IPS-15b (cell line): ENCODE results near the gene FGF5.
A peak's percentile ranks its signal among the peaks of the same experiment; 100 is the strongest.

Experiments
- H3K27me3 ChIP-seq: one replicate; pipeline ENCODE4 v1.6.1; 2013; ENCODE audit warnings: low read length; ENCODE audit not compliant: control insufficient read depth, insufficient read depth
- H3K36me3 ChIP-seq: one replicate; pipeline ENCODE4 v1.6.1; 2013; ENCODE audit warnings: low read length; ENCODE audit not compliant: control insufficient read depth, insufficient read depth
- H3K4me1 ChIP-seq: one replicate; pipeline ENCODE4 v1.6.1; 2013; ENCODE audit warnings: mild to moderate bottlenecking, low read length; ENCODE audit not compliant: control insufficient read depth, insufficient read depth
- H3K4me3 ChIP-seq: one replicate; pipeline ENCODE4 v1.5.1; 2013; ENCODE audit warnings: low read depth, low read length
- H3K9ac ChIP-seq: one replicate; pipeline ENCODE4 v1.6.1; 2013; ENCODE audit warnings: low read depth, mild to moderate bottlenecking, low read length
- H3K9me3 ChIP-seq: one replicate; pipeline ENCODE4 v1.6.1; 2013; ENCODE audit warnings: mild to moderate bottlenecking, low read length; ENCODE audit not compliant: control insufficient read depth, insufficient read depth

The FGF5 gene

DNA sequence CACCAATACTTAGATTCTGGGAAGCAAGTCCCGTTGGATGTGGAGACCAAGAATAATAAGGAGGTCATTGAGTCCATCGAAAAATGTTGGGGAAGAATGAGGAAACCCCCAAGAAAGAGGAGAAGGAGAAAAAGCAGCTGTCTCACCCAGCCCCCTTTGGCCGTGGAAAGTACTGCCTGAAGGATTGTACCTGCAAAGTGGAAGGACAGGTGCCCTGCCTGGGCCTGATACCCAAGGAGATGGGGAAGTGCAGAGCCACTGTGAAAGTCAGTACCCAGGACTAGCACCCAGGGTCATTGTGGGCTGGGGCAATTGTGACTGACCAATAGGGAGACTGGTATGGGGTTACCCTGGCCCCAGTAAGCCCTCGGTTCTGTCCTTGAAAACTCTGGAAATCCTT, 55.3 kb downstream of the FGF5 start:
- Histone ChIP-seq H3K4me3 (no peak overlapping the region), H3K4me1 (no peaks in the 10 kb centered on the region), H3K9ac (no peak overlapping the region), H3K36me3 (no peaks in the 10 kb centered on the region), H3K27me3 (no peaks in the 10 kb centered on the region), H3K9me3 (no peaks in the 10 kb centered on the region)

DNA sequence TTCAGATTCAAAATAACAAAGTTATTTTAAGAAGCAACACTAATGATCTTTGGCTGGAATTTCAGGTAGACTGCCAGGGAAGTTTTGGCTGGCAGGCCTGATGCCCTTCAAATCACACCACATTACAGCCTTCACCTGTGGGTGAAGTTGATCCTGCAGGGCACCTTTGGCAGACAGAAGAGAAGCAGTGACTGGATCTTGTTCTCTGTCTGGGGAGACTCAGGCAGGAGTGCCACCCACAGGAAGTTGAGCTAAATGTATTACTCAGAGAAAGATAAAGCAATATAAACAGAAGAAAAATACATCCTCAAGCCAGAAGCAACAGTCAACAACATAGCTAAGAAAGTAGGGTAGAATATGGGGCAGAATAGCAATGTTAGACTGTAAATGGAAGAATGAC, 56.3 kb downstream of the FGF5 start:
- Histone ChIP-seq H3K9ac (no peak overlapping the region), H3K9me3 (no peaks in the 10 kb centered on the region), H3K4me1 (no peaks in the 10 kb centered on the region), H3K4me3 (no peak overlapping the region), H3K36me3 (no peaks in the 10 kb centered on the region), H3K27me3 (no peaks in the 10 kb centered on the region)

DNA sequence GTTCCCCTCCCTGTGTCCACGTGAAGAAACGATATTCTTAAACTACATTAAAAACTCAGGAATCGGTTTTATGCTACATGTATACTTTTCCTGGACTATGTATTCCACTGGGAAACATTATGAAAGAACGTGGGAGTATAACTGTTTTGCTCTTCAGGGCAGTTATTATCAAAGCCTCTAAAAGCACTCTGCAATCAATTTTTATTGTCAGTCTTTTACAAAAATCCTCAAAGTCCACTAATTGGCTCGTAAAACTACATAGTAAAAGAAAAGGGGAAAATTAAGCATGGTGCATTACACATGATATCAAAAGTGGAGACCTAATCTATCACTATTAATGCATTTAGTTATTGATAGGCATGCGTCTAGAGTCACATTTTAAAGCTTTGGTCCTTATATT, 57.7 kb downstream of the FGF5 start:
- H3K27me3 ChIP-seq, result no peaks in the 10 kb centered on the region
- H3K9me3 ChIP-seq, result no peaks in the 10 kb centered on the region
- H3K4me1 ChIP-seq, result no peaks in the 10 kb centered on the region
- H3K9ac ChIP-seq, result no peak overlapping the region
- H3K36me3 ChIP-seq, result no peaks in the 10 kb centered on the region
- no peak overlapping the region for H3K4me3 ChIP-seq

DNA sequence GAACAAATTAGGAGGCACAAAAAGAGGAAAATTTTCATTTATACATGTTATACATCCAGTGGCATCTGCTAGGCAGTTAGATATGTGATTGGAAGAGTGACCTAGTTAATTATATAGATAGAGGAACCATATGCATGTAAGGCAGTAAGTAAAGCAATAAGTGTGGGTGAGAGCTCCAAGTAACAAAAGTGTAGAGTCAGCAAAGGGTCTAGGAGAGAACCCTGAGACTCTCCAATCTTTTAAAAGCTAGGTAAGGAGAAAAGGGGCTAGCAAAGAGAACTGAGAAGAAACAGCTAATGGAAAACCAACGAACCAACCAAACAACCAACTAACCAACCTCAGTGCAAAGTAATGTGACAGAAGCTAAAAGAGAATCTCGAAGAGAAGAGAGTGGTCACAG, 65.2 kb downstream of the FGF5 start:
- H3K9ac ChIP-seq, result no peak overlapping the region
- no peaks in the 10 kb centered on the region for H3K36me3 ChIP-seq
- H3K4me3 ChIP-seq, result no peak overlapping the region
- no peaks in the 10 kb centered on the region for H3K4me1 ChIP-seq
- H3K9me3 ChIP-seq, result no peaks in the 10 kb centered on the region
- H3K27me3 ChIP-seq, result peaks cover 30% of the 10 kb centered on the region

- Histone ChIP-seq H3K4me1 (no peaks in the 10 kb centered on the region), H3K9ac (no peak overlapping the region), H3K9me3 (no peaks in the 10 kb centered on the region), H3K36me3 (no peaks in the 10 kb centered on the region), H3K27me3 (peaks cover 30% of the 10 kb centered on the region), H3K4me3 (no peak overlapping the region)
Observed at GRCh38 chr4:80333121-80333520, 66.7 kb downstream of the FGF5 start.

- Histone ChIP-seq H3K36me3 (no peaks in the 10 kb centered on the region), H3K27me3 (peaks cover 30% of the 10 kb centered on the region), H3K9me3 (no peaks in the 10 kb centered on the region), H3K4me3 (no peak overlapping the region), H3K4me1 (no peaks in the 10 kb centered on the region), H3K9ac (no peak overlapping the region)
Observed at GRCh38 chr4:80334568-80334967, 68.1 kb downstream of the FGF5 start.

DNA sequence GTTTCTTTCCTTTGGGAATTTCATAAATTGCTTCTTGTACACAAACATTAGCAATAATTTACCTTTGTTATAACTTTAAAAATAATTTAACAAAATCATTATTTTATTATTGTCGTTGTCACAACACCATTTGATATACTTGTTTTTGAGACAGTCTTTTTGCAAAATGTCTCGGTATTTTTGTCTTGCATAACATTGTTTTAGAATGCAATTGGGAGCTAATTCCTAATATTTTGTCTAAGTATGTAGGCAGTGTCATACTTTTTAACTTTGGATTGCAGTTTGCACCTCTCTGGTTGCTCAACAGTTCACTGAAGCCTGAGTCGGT, 68.7 kb downstream of the FGF5 start:
- peaks cover 30% of the 10 kb centered on the region for H3K27me3 ChIP-seq
- H3K9me3 ChIP-seq, result no peaks in the 10 kb centered on the region
- peak overlapping the region; percentile 90 for H3K4me3 ChIP-seq
- H3K36me3 ChIP-seq, result no peaks in the 10 kb centered on the region
- H3K4me1 ChIP-seq, result no peaks in the 10 kb centered on the region
- H3K9ac ChIP-seq, result no peak overlapping the region

DNA sequence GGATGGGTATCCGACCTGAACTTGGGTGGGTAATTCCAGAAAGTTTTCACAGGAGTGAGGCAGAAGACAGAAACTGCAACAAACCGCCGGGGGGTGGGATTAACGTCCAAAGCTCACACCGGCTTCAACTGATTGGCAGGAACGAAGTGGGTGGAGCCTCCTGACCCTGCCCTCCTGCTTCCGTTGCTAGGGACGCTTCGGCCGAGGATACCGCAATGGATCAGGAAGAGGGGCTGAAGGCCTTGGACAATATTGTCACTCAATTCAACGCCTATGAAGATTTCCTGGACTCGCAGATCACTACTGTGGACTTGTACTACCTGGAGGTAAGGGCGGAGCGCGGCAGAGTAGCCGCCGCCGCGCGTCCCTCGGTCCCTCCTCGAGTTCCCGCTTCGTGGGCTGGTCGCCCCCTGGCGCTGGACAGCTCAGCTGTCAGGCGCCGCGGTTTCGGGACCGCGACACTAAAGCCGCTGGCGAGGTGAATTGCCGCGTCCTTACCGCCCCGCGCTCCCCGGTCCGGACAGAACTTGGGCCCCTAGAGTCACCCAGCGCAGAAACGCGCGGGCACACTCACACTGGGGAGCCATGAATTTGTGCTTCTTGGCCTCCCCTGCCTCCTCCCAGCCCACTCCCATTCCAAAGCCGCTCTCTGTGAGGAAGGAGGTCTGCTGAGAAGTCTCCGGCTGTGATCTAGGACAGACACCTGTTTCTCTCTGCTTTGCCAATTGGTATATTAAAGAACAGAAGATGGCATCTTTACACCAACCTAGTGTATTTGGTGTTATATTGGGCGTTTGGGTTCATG, 69.3 kb downstream of the FGF5 start, which contains the start of gene CFAP299:
Gene CFAP299 (plus strand): TSS at position 177 of the 805 bp plus-strand sequence.
- Histone ChIP-seq H3K9ac (no peak within 1 kb of the TSS), H3K4me3 (peak within 1 kb of the TSS; percentile 90), H3K9me3 (no peaks in the 10 kb centered on the region), H3K27me3 (peaks cover 30% of the 10 kb centered on the region), H3K4me1 (no peaks in the 10 kb centered on the region), H3K36me3 (no peaks in the 10 kb centered on the region)

- Histone ChIP-seq H3K4me1 (no peaks in the 10 kb centered on the region), H3K4me3 (no peak overlapping the region), H3K9me3 (no peaks in the 10 kb centered on the region), H3K36me3 (no peaks in the 10 kb centered on the region), H3K9ac (no peak overlapping the region), H3K27me3 (peaks cover 27% of the 10 kb centered on the region)
Observed at GRCh38 chr4:80336582-80336981, 70.1 kb downstream of the FGF5 start.

GRCh38 chr4:80340036-80340435, 73.6 kb downstream of the FGF5 start:
- Histone ChIP-seq H3K9me3 (no peaks in the 10 kb centered on the region), H3K36me3 (no peaks in the 10 kb centered on the region), H3K27me3 (peaks cover 10% of the 10 kb centered on the region), H3K4me3 (no peak overlapping the region), H3K9ac (no peak overlapping the region), H3K4me1 (no peaks in the 10 kb centered on the region)
